H1 (cell line): ENCODE measurements around the gene HOXA13. TPM values are rescaled to one million over a fixed set of nuclear protein-coding genes. Genes with fewer than 3 reads are reported as not detected.

ENCODE experiments used
- CTCF ChIA-PET: fragments of 300-600 bp; sonication (Branson Sonifier 250); formaldehyde crosslinking; loops from one replicate; lab custom pipeline; 2021; ENCODE audit not compliant: partially characterized antibody; lab: Charles Lee
- POLR2A ChIA-PET: fragments of 300-600 bp; sonication (Branson Sonifier 250); formaldehyde crosslinking; loops from one replicate; lab custom pipeline; 2021; ENCODE audit warnings: inconsistent platforms; ENCODE audit not compliant: partially characterized antibody; lab: Charles Lee
- DNase-seq, 2 experiments: peaks; one replicate each; pipeline versions ENCODE4 v3.0.0 to v3.0.0-alpha.2; 2010 to 2022; ENCODE audit warnings: low spot score in 2 of 2, low read depth in 1 of 2, mixed read lengths in 1 of 2
- FAIRE-seq: peaks from 2 replicates; lab custom pipeline; 2011; peaks lifted over from hg19 to GRCh38; lab: Jason Lieb, UNC
- H2AFZ ChIP-seq: 2 replicates; pipeline ENCODE4 v1.8.1; 2012; ENCODE audit warnings: low read length, inconsistent platforms
- H2AK5ac ChIP-seq: 2 replicates; pipeline ENCODE4 v1.6.1; 2013; ENCODE audit warnings: low read depth, low read length
- H2BK120ac ChIP-seq: replicated peaks from 2 replicates; pipeline ENCODE3; 2013; ENCODE audit warnings: low read depth, low read length, inconsistent platforms
- H2BK12ac ChIP-seq: 2 replicates; pipeline ENCODE4 v1.6.1; 2013; ENCODE audit warnings: low read depth, low read length
- H2BK15ac ChIP-seq: 2 replicates; pipeline ENCODE4 v1.6.1; 2013; ENCODE audit warnings: low read length
- H2BK20ac ChIP-seq: 2 replicates; pipeline ENCODE4 v1.6.1; 2013; ENCODE audit warnings: low read length
- H2BK5ac ChIP-seq: 2 replicates; pipeline ENCODE4 v1.6.1; 2013; ENCODE audit warnings: low read depth, low read length
- H3K14ac ChIP-seq: 2 replicates; pipeline ENCODE4 v1.6.1; 2013; ENCODE audit warnings: inconsistent platforms; ENCODE audit not compliant: insufficient read length
- H3K18ac ChIP-seq: 2 replicates; pipeline ENCODE4 v1.6.1; 2013; ENCODE audit warnings: low read length; ENCODE audit errors: extremely low read depth
- H3K23ac ChIP-seq: 2 replicates; pipeline ENCODE4 v1.6.1; 2013; ENCODE audit warnings: inconsistent platforms; ENCODE audit not compliant: insufficient read length
- H3K23me2 ChIP-seq: 2 replicates; pipeline ENCODE4 v1.6.1; 2013; ENCODE audit warnings: low read depth, low read length
- H3K27ac ChIP-seq: 2 replicates; pipeline ENCODE4 v1.6.1; 2011; ENCODE audit warnings: low read depth, low read length, inconsistent platforms
- H3K27me3 ChIP-seq, 4 experiments: replicated peaks in 1 of 4; 1 replicate in 1 of 4; 2 replicates in 3 of 4; pipeline versions ENCODE4 v1.6.1 to v1.8.1; 2011 to 2013; ENCODE audit warnings: low read length in 3 of 4, mild to moderate bottlenecking in 3 of 4, inconsistent platforms in 2 of 4, mixed read lengths in 2 of 4, moderate library complexity in 1 of 4; ENCODE audit not compliant: control insufficient read depth in 3 of 4, insufficient read depth in 3 of 4; ENCODE audit errors: extremely low read depth in 1 of 4
- H3K36me3 ChIP-seq, 4 experiments: 2 replicates each; pipeline versions ENCODE4 v1.6.1 to v1.8.1; 2011 to 2013; ENCODE audit warnings: mild to moderate bottlenecking in 4 of 4, low read length in 3 of 4, moderate library complexity in 2 of 4, control low read depth in 1 of 4, inconsistent platforms in 1 of 4; ENCODE audit not compliant: insufficient read depth in 4 of 4, control insufficient read depth in 2 of 4
- H3K4ac ChIP-seq: replicated peaks from 2 replicates; pipeline ENCODE3; 2013; ENCODE audit warnings: low read length, low read depth, mixed read lengths, inconsistent platforms; ENCODE audit not compliant: insufficient read length
- H3K4me1 ChIP-seq, 4 experiments: replicated peaks in 1 of 4; 1 replicate in 1 of 4; 2 replicates in 3 of 4; pipeline versions ENCODE4 v1.6.1 to v1.8.1; 2011 to 2013; ENCODE audit warnings: low read length in 3 of 4, inconsistent platforms in 2 of 4, mixed read lengths in 1 of 4; ENCODE audit not compliant: insufficient read depth in 4 of 4, control insufficient read depth in 3 of 4
- H3K4me2 ChIP-seq, 2 experiments: 2 replicates each; pipeline versions ENCODE4 v1.6.1 to v1.8.1; 2011 to 2013; ENCODE audit warnings: low read depth in 2 of 2, low read length in 2 of 2, control low read depth in 1 of 2, inconsistent platforms in 1 of 2, mild to moderate bottlenecking in 1 of 2; ENCODE audit not compliant: insufficient read depth in 1 of 2
- H3K4me3 ChIP-seq, 4 experiments: fragments of 200-600, 300-600 bp in 1 of 4; sonication (generic), shearing (Covaris generic), sonication (Bioruptor Twin) in 1 of 4; 2 replicates each; pipeline versions ENCODE4 v1.5.1 to v1.8.1; 2011 to 2016; ENCODE audit warnings: low read length in 4 of 4, low read depth in 3 of 4, control low read depth in 2 of 4, inconsistent platforms in 2 of 4, mild to moderate bottlenecking in 2 of 4, mixed read lengths in 1 of 4, moderate library complexity in 1 of 4; ENCODE audit not compliant: insufficient read depth in 2 of 4; ENCODE audit errors: extremely low read depth in 1 of 4
- H3K56ac ChIP-seq: replicated peaks from 2 replicates; pipeline ENCODE3; 2013; ENCODE audit warnings: low read depth, mild to moderate bottlenecking, mixed read lengths, low read length, inconsistent platforms; ENCODE audit not compliant: insufficient read length
- H3K79me1 ChIP-seq: 2 replicates; pipeline ENCODE4 v1.6.1; 2013; ENCODE audit warnings: low read depth, low read length, control low read depth
- H3K79me2 ChIP-seq, 2 experiments: 2 replicates each; pipeline versions ENCODE4 v1.6.1 to v1.8.1; 2012 to 2013; ENCODE audit warnings: low read length in 2 of 2, mild to moderate bottlenecking in 2 of 2, inconsistent platforms in 1 of 2; ENCODE audit not compliant: insufficient read depth in 2 of 2, control insufficient read depth in 1 of 2
- H3K9ac ChIP-seq, 4 experiments: replicated peaks in 1 of 4; 1 replicate in 1 of 4; 2 replicates in 3 of 4; pipeline versions ENCODE4 v1.6.1 to v1.8.1; 2011 to 2013; ENCODE audit warnings: low read depth in 3 of 4, low read length in 3 of 4, control low read depth in 2 of 4, mild to moderate bottlenecking in 2 of 4, moderate library complexity in 2 of 4, inconsistent platforms in 1 of 4; ENCODE audit errors: extremely low read depth in 1 of 4
- H3K9me3 ChIP-seq, 2 experiments: 2 replicates each; pipeline versions ENCODE4 v1.6.1 to v1.8.1; 2012 to 2013; ENCODE audit warnings: mild to moderate bottlenecking in 2 of 2, moderate library complexity in 2 of 2, control low read depth in 1 of 2, inconsistent platforms in 1 of 2, low read depth in 1 of 2, low read length in 1 of 2, mixed read lengths in 1 of 2; ENCODE audit not compliant: insufficient read depth in 2 of 2
- H4K20me1 ChIP-seq, 2 experiments: replicated peaks in 1 of 2; 2 replicates each; pipeline versions ENCODE3 to v1.8.1; 2011 to 2013; ENCODE audit warnings: inconsistent platforms in 2 of 2, low read length in 2 of 2, mild to moderate bottlenecking in 1 of 2; ENCODE audit not compliant: insufficient read depth in 2 of 2, control insufficient read depth in 1 of 2
- H4K5ac ChIP-seq: 2 replicates; pipeline ENCODE4 v1.6.1; 2013; ENCODE audit warnings: low read length, low read depth, mixed read lengths, inconsistent platforms; ENCODE audit not compliant: insufficient read length
- H4K8ac ChIP-seq: 2 replicates; pipeline ENCODE4 v1.8.0; 2013; ENCODE audit warnings: mild to moderate bottlenecking, moderate library complexity, low read length, inconsistent platforms; ENCODE audit not compliant: insufficient read depth; ENCODE audit errors: extremely low read depth
- H4K91ac ChIP-seq: replicated peaks from 2 replicates; pipeline ENCODE3; 2013; ENCODE audit warnings: low read length, mixed read lengths, inconsistent platforms; ENCODE audit not compliant: insufficient read length
- CREB1 ChIP-seq: IDR thresholded peaks from 2 replicates; pipeline ENCODE4 v1.6.1; 2012; ENCODE audit warnings: inconsistent platforms
- CTBP2 ChIP-seq: IDR thresholded peaks from 2 replicates; pipeline ENCODE4 v1.7.0; 2011; ENCODE audit warnings: borderline replicate concordance, mild to moderate bottlenecking, moderate library complexity, mixed read lengths, low read length; ENCODE audit not compliant: insufficient read depth, insufficient read length
- EZH2 ChIP-seq: fragments of 200-600 bp; sonication (generic); IDR thresholded peaks from 2 replicates; pipeline ENCODE4 v1.7.1; 2012; ENCODE audit warnings: low read depth, mild to moderate bottlenecking, moderate library complexity, low read length, inconsistent platforms; ENCODE audit not compliant: severe bottlenecking
- HDAC6 ChIP-seq: IDR thresholded peaks from one replicate; pipeline ENCODE4 v1.7.1; 2012; ENCODE audit warnings: low read depth, mild to moderate bottlenecking, inconsistent platforms, low read length, moderate library complexity
- RNF2 ChIP-seq: fragments of 200-900, 300-1000 bp; sonication (generic); IDR thresholded peaks from 2 replicates; pipeline ENCODE4 v1.7.1; 2016; ENCODE audit warnings: borderline replicate concordance, low read depth, mild to moderate bottlenecking, antibody characterized with exemption, low read length; ENCODE audit not compliant: poor library complexity, severe bottlenecking; ENCODE audit errors: missing control alignments
- SAP30 ChIP-seq: fragments of 300-600 bp; sonication (generic); IDR thresholded peaks from 2 replicates; pipeline ENCODE4 v1.7.1; 2012; ENCODE audit warnings: low read length, moderate library complexity, mild to moderate bottlenecking, inconsistent platforms; ENCODE audit not compliant: insufficient read depth, insufficient replicate concordance
- SUZ12 ChIP-seq: fragments of 200-600 bp; sonication (generic); IDR thresholded peaks from 2 replicates; pipeline ENCODE4 v1.6.1; 2012; ENCODE audit warnings: mild to moderate bottlenecking, inconsistent platforms, low read length, moderate library complexity, mixed read lengths
- TBP ChIP-seq: IDR thresholded peaks from 2 replicates; pipeline ENCODE4 v1.6.1; 2011; ENCODE audit warnings: low read depth, low read length, improper control_type of control experiment
- TEAD4 ChIP-seq: IDR thresholded peaks from 2 replicates; pipeline ENCODE4 v1.6.1; 2012; ENCODE audit warnings: low read depth, low read length, inconsistent platforms, mixed read lengths
- WGBS, 2 experiments: shearing (Covaris generic) in 1 of 2; methylation state at CpG; one replicate each; pipeline versions ENCODE4 v1.1.6 to v1.1.7; 2013 to 2015; ENCODE audit warnings: low lambda C conversion rate in 2 of 2, mixed read lengths in 2 of 2, inconsistent platforms in 1 of 2, low coverage in 1 of 2, missing lambda C conversion rate in 1 of 2; ENCODE audit not compliant: insufficient replicate concordance in 2 of 2, insufficient coverage in 1 of 2, insufficient read length in 1 of 2; ENCODE audit errors: extremely low coverage in 1 of 2, missing lambda C conversion rate in 1 of 2; 5-methylcytosine and 5-hydroxymethylcytosine counted together
- polyA plus RNA-seq, 7 experiments: library from polyadenylated mRNA; depleted of rRNA in 3 of 7; stranded (reverse) in 5 of 7; unstranded in 2 of 7; fragments of >200 nt in 5 of 7; fragments of 200-250 nt in 2 of 7; gene quantifications; 1 replicate in 5 of 7; 2 replicates in 1 of 7; 4 replicates in 1 of 7; pipeline versions ENCODE4 v1.2.1 to v1.2.3, GENCODE V29; 2011 to 2013; ENCODE audit warnings: missing spikeins in 2 of 7, mixed read lengths in 2 of 7
- total RNA-seq: library from RNA; stranded (reverse); fragmentation: NEBNext Ultra II Directional; extraction: Animal tissue kit (Norgen Biotek cat#: 25700); gene quantifications from 2 replicates; pipeline ENCODE4 v1.2.1, GENCODE V29; 2021
- TF ChIP-seq, protein P1 (sequence below): IDR thresholded peaks from 2 replicates; pipeline ENCODE4 v1.6.1; 2012; ENCODE audit warnings: inconsistent platforms

HOXA13 gene
- total and polyA plus RNA-seq, 2 of the 8 experiments (the other 6 are each of a cell fraction or from before 2014, with no cell fraction given), result not detected

DNA sequence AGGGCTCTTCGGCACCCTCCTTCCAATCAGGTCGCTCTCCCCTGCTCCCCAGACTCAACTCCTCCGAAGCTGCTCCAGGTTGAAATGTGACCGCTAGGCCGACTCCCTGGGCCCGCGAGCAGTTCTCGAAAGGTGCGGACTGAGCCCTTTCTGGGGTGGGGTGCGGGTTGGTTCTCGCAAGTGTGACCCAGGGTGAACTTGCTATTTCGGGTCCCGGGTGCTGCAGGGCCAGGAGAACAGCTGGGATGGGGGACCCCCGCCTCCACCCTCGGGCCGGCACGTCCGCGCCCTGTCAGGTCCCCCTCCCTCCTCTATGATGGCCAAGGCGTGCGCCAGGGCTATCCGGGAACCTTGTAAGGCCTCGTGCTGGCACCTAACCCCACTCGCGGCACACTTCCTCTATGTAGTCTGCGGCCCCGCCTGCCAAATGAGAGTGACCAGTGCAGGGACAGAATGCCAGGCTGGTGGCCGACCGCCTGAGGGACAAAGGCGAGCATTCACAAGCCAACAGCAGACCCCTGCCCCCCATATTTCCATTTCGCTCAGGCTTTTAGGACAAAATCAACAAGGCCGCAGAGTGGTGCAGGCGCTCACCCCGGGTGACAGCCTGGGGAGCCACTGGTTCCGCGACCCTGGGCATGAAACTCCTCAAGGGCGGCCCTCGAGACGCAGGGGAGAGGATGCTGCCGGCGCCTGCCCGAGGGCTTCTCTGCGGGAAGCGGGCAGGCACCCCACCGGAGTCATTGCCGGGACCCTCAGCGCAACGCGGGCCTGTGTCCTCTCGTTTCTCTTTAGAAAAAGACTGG, 13.7 kb upstream of the HOXA13 start:
- no peak overlapping the region for H2BK20ac ChIP-seq
- peaks cover 88 to 96% (median 94%) of the 10 kb centered on the region in 4 experiments for H3K27me3 ChIP-seq
- H3K18ac ChIP-seq, result no peak overlapping the region; the same call in 1 of the 2 replicates
- H4K5ac ChIP-seq, result no peak overlapping the region
- 7% methylated on average over 50 of the region's 50 CpGs; no CpG with 5 or more reads in 1 of the 2 experiments for WGBS, 2 experiments
- DNase-seq (peak in 1 of 2 experiments; percentile 64), FAIRE-seq (no peak)
- peaks cover 8 to 17% (median 12%) of the 10 kb centered on the region in 4 experiments for H3K4me1 ChIP-seq
- H3K14ac ChIP-seq, result no peak overlapping the region
- no peaks in the 10 kb centered on the region for H3K9me3 ChIP-seq
- H3K23ac ChIP-seq, result no peak overlapping the region
- H4K91ac ChIP-seq, result no peak overlapping the region
- no peak overlapping the region for H3K27ac ChIP-seq
- no peak overlapping the region for H2BK120ac ChIP-seq
- ChIA-PET POLR2A (no interaction called here), CTCF (interaction anchor here (1.2 to 1.3 kb wide), 2 partner anchors 11 to 34 kb away, joined by 3 to 5 read pairs; no protein-coding TSS in a partner anchor)
- H2BK12ac ChIP-seq, result no peak overlapping the region
- no peak overlapping the region for H2BK15ac ChIP-seq
- no peaks in the 10 kb centered on the region for H3K79me1 ChIP-seq
- peak overlapping the region; percentile 47 to 52 for H3K4me2 ChIP-seq
- no peak overlapping the region for H2BK5ac ChIP-seq
- H3K23me2 ChIP-seq, result no peaks in the 10 kb centered on the region; the same call in 1 of the 2 replicates
- H4K20me1 ChIP-seq, result peaks cover 9 to 23% of the 10 kb centered on the region in 2 experiments
- peak overlapping the region in 2 of 4 experiments; percentile 19 to 38; a peak in 4 of 8 replicates for H3K4me3 ChIP-seq
- no peak overlapping the region for H2AK5ac ChIP-seq
- no peak overlapping the region for H2AFZ ChIP-seq
- H3K79me2 ChIP-seq, result no peaks in the 10 kb centered on the region
- peaks cover 0 to 4% (median 0%) of the 10 kb centered on the region in 4 experiments; a peak in 1 of 8 replicates for H3K36me3 ChIP-seq
- no peak overlapping the region for H3K56ac ChIP-seq
- no peak overlapping the region for H3K4ac ChIP-seq
- H3K9ac ChIP-seq, result no peak overlapping the region
- H4K8ac ChIP-seq, result no peak overlapping the region; the same call in 1 of the 2 replicates
- no peak for TF ChIP-seq TBP
- TF ChIP-seq TEAD4, result no peak
- TF ChIP-seq, protein P1, sequence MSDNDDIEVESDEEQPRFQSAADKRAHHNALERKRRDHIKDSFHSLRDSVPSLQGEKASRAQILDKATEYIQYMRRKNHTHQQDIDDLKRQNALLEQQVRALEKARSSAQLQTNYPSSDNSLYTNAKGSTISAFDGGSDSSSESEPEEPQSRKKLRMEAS, result 0 out of 2 replicates have a peak, but pooled peaks have one; percentile 39
- 0 out of 2 replicates have a peak, but pooled peaks have one; percentile 16 for TF ChIP-seq CREB1
- peak; percentile 24 for TF ChIP-seq CTBP2
- TF ChIP-seq SUZ12, result peak; percentile 94
- TF ChIP-seq HDAC6, result no peak
- TF ChIP-seq SAP30, result no peak
- peak; percentile 94 for TF ChIP-seq EZH2
- peak; percentile 37 for TF ChIP-seq RNF2
